Lower lobe of right lung (tissue), 2 donors: Measurements from ENCODE around the gene CSNK1D. TPM values are rescaled to one million over a fixed set of nuclear protein-coding genes. Genes with fewer than 3 reads are reported as not detected.
"Not testable (repeated sequence)": the region's sequence is repeated elsewhere in the genome, so short reads cannot be mapped to it uniquely, and the experiment has no call there.

Experiments used
- ATAC-seq, 2 donors: fragments of 200-7000 bp; cut with Tn5 transposase; one replicate each; pipeline ENCODE4 v1.9.1; 2020 to 2022; ENCODE audit warnings: mild to moderate bottlenecking in 2 of 2, moderate library complexity in 2 of 2
- DNase-seq: peaks from one replicate; pipeline ENCODE4 v3.0.0-alpha.2; 2020
- H3K27ac ChIP-seq: fragments of 200-600 bp; one replicate; pipeline ENCODE4 v1.8.0; 2022
- H3K27me3 ChIP-seq: fragments of 200-600 bp; one replicate; pipeline ENCODE4 v1.8.0; 2022; ENCODE audit warnings: low read depth
- H3K36me3 ChIP-seq: fragments of 200-600 bp; one replicate; pipeline ENCODE4 v1.8.0; 2022; ENCODE audit warnings: mild to moderate bottlenecking
- H3K4me1 ChIP-seq: fragments of 200-600 bp; one replicate; pipeline ENCODE4 v1.8.0; 2022
- H3K4me3 ChIP-seq: fragments of 200-600 bp; one replicate; pipeline ENCODE4 v1.8.0; 2022; ENCODE audit warnings: mild to moderate bottlenecking
- H3K9me3 ChIP-seq: fragments of 200-600 bp; one replicate; pipeline ENCODE4 v1.8.0; 2022
- CTCF ChIP-seq: fragments of 200-600 bp; IDR thresholded peaks from one replicate; pipeline ENCODE4 v1.8.0; 2022; ENCODE audit warnings: antibody characterized with exemption, mild to moderate bottlenecking
- intact Hi-C: fragments of 100-400 bp; cut with DNase I; formaldehyde crosslinking; loops from one replicate; pipeline ENCODE4 v1.11.0; 2022
- total RNA-seq: library from RNA; stranded (reverse); fragmentation: NEBNext Ultra II Directional; extraction: Animal tissue kit (Norgen Biotek cat#: 25700); gene quantifications from one replicate; pipeline ENCODE4 v1.2.1, GENCODE V29; 2021
- donor health status: DM: no; HTN: yes; CAD: no; lungs with severe emphysema.

CSNK1D gene
- total RNA-seq, 1 donor from 2014 or later = 146 TPM

DNA sequence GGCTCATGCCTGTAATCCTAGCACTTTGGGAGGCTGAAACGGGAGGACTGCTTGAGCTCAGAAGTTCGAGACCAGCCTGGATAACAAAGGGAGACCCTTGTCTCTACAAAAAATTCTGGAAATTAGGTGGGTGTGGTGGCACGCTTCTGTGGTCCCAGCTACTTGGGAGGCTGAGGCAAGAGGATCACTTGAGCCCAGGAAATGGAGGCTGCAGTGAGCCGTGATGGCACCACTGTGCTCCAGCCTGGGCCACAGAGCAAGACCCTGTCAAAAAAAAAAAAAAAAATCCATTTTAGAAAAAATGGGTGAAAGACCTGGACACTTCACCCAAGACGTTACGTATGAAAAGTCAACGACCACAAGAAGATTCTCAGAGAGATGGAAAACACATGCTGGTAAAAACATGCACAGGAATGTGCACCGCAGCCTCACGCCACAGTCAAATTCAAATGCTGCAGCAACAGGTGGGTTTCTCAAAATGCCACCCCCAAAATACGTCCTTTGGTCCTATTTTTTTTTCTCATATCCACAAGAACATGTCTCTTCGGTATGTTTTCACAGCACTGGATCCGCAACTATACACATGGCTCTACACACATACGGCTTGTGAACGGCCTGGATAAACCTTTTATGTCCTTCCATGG is 17.1 kb downstream of the CSNK1D start:
- Histone ChIP-seq H3K27ac (no peak overlapping the region), H3K9me3 (no peaks in the 10 kb centered on the region), H3K4me1 (peaks cover 4% of the 10 kb centered on the region), H3K36me3 (peaks cover 81% of the 10 kb centered on the region), H3K4me3 (no peak overlapping the region), H3K27me3 (no peaks in the 10 kb centered on the region)
- intact Hi-C loops = no loop called here
- DNase-seq (no peak), ATAC-seq (no peak)
- no peak for TF ChIP-seq CTCF

- Histone ChIP-seq H3K36me3 (peaks cover 81% of the 10 kb centered on the region), H3K27ac (no peak overlapping the region), H3K4me1 (peaks cover 4% of the 10 kb centered on the region), H3K27me3 (no peaks in the 10 kb centered on the region), H3K9me3 (no peaks in the 10 kb centered on the region), H3K4me3 (no peak overlapping the region)
- peak; percentile 34 for DNase-seq
- no peak for TF ChIP-seq CTCF
- no peak for ATAC-seq
- intact Hi-C loops = no loop called here
These were observed 18.0 kb downstream of the CSNK1D start for GRCh38 chr17:82255402-82255972.

GRCh38 chr17:82254746-82255145 is 18.8 kb downstream of the CSNK1D start:
- ATAC-seq, H3K27ac ChIP-seq, H3K4me3 ChIP-seq, H3K4me1 ChIP-seq, DNase-seq, intact Hi-C loops, H3K27me3 ChIP-seq, H3K9me3 ChIP-seq: not testable (repeated sequence)
- H3K36me3 ChIP-seq = peaks cover 87% of the 10 kb centered on the region

DNA sequence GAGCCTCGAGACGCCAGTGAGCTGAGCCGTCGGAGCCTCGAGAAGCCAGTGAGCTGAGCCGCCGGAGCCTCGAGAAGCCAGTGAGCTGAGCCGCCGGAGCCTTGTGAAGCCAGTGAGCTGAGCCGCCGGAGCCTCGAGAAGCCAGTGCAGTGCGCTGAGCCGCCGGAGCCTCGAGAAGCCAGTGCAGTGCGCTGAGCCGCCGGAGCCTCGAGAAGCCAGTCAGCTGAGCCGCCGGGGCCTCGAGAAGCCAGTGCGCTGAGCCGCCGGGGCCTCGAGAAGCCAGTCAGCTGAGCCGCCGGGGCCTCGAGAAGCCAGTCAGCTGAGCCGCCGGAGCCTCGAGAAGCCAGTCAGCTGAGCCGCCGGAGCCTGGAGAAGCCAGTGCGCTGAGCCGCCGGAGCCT is 19.4 kb downstream of the CSNK1D start:
- intact Hi-C loops, H3K4me3 ChIP-seq, H3K27me3 ChIP-seq, DNase-seq, ATAC-seq, H3K9me3 ChIP-seq, H3K27ac ChIP-seq, H3K4me1 ChIP-seq: not testable (repeated sequence)
- H3K36me3 ChIP-seq = peaks cover 87% of the 10 kb centered on the region

- DNase-seq (no peak), ATAC-seq (no peak)
- no peaks in the 10 kb centered on the region for H3K9me3 ChIP-seq
- H3K4me3 ChIP-seq = no peak overlapping the region
- H3K36me3 ChIP-seq = peaks cover 87% of the 10 kb centered on the region
- no peaks in the 10 kb centered on the region for H3K27me3 ChIP-seq
- intact Hi-C loops = no loop called here
- peaks cover 4% of the 10 kb centered on the region for H3K4me1 ChIP-seq
- TF ChIP-seq CTCF = no peak
- H3K27ac ChIP-seq = no peak overlapping the region
These were observed 20.3 kb downstream of the CSNK1D start for GRCh38 chr17:82253179-82253544.

GRCh38 chr17:82252511-82253178 is 20.9 kb downstream of the CSNK1D start:
- Histone ChIP-seq H3K9me3 (no peaks in the 10 kb centered on the region), H3K4me3 (no peak overlapping the region), H3K27me3 (no peaks in the 10 kb centered on the region), H3K4me1 (peaks cover 7% of the 10 kb centered on the region), H3K36me3 (peaks cover 87% of the 10 kb centered on the region), H3K27ac (no peak overlapping the region)
- no peak for ATAC-seq
- peak; percentile 40 for DNase-seq
- intact Hi-C loops = no loop called here
- no peak for TF ChIP-seq CTCF
